HepG2 (cell line): ENCODE data around the gene HSPA1B. TPM values are rescaled to one million over a fixed set of nuclear protein-coding genes. Genes with fewer than 3 reads are reported as not detected.

Source experiments
- EP300 ChIP-seq, 3 experiments: sonication (generic) in 1 of 3; formaldehyde crosslinking in 1 of 3; IDR thresholded peaks; 2 replicates each; pipeline versions ENCODE4 v1.5.1 to v1.6.1; 2011 to 2020; ENCODE audit warnings: low read depth in 2 of 3, low read length in 2 of 3, borderline replicate concordance in 1 of 3, improper control_type of control experiment in 1 of 3, mild to moderate bottlenecking in 1 of 3, missing genetic modification reagents in 1 of 3, moderate library complexity in 1 of 3
- ESRRA ChIP-seq: sonication (generic); formaldehyde crosslinking; IDR thresholded peaks from 2 replicates; pipeline ENCODE4 v1.5.1; 2020; ENCODE audit warnings: mild to moderate bottlenecking, low read depth, missing genetic modification reagents
- NPAS2 ChIP-seq: sonication (generic); formaldehyde crosslinking; IDR thresholded peaks from 2 replicates; pipeline ENCODE4 v1.8.0; 2022; ENCODE audit warnings: mild to moderate bottlenecking, missing genetic modification reagents, borderline replicate concordance
- U2AF2 ChIP-seq: fragments of 200-400 bp; formaldehyde crosslinking; IDR thresholded peaks from 2 replicates; pipeline ENCODE4 v1.6.1; 2017; ENCODE audit warnings: low read depth, mild to moderate bottlenecking, low read length
- ZBTB14 ChIP-seq: sonication (generic); formaldehyde crosslinking; IDR thresholded peaks from 2 replicates; pipeline ENCODE4 v1.4.0; 2020; ENCODE audit warnings: missing genetic modification reagents
- ZFP90 ChIP-seq: sonication (generic); formaldehyde crosslinking; IDR thresholded peaks from 2 replicates; pipeline ENCODE4 v1.8.0; 2022; ENCODE audit warnings: missing genetic modification reagents, mild to moderate bottlenecking, inconsistent platforms, borderline replicate concordance
- ZFY ChIP-seq: sonication (generic); formaldehyde crosslinking; IDR thresholded peaks from 2 replicates; pipeline ENCODE4 v1.4.0; 2020; ENCODE audit warnings: missing genetic modification reagents
- ZNF138 ChIP-seq: sonication (generic); formaldehyde crosslinking; IDR thresholded peaks from 2 replicates; pipeline ENCODE4 v1.5.0; 2020; ENCODE audit warnings: mild to moderate bottlenecking, low read depth, missing genetic modification reagents
- ZNF549 ChIP-seq: sonication (generic); formaldehyde crosslinking; IDR thresholded peaks from 2 replicates; pipeline ENCODE4 v1.5.0; 2020; ENCODE audit warnings: missing genetic modification reagents
- ZNF567 ChIP-seq: sonication (generic); formaldehyde crosslinking; IDR thresholded peaks from 2 replicates; pipeline ENCODE4 v1.8.1; 2023; ENCODE audit warnings: mild to moderate bottlenecking, missing genetic modification reagents, borderline replicate concordance
- ZNF639 ChIP-seq: conservative IDR thresholded peaks from 2 replicates; pipeline ENCODE4 v1.6.1; 2018; ENCODE audit warnings: missing genetic modification reagents
- ZNF761 ChIP-seq: sonication (generic); formaldehyde crosslinking; conservative IDR thresholded peaks from 2 replicates; pipeline ENCODE4 v1.4.0; 2020; ENCODE audit warnings: mild to moderate bottlenecking, missing genetic modification reagents
- ZNF839 ChIP-seq: sonication (generic); formaldehyde crosslinking; IDR thresholded peaks from 2 replicates; pipeline ENCODE4 v1.4.0; 2020; ENCODE audit warnings: missing genetic modification reagents, mild to moderate bottlenecking, borderline replicate concordance
- polyA plus RNA-seq, 8 experiments: library from polyadenylated mRNA; depleted of rRNA in 3 of 8; stranded (reverse) in 7 of 8; unstranded in 1 of 8; fragments of >200 nt; fragmentation: Illumina TruSeq in 4 of 8; extraction: Trizol in 4 of 8; gene quantifications; 2 replicates each; pipeline versions ENCODE4 v1.2.1 to v1.2.3, GENCODE V29; 2011 to 2016; ENCODE audit warnings: low read depth in 4 of 8, missing spikeins in 1 of 8, mixed read lengths in 1 of 8; ENCODE audit not compliant: insufficient read depth in 1 of 8
- total RNA-seq, 5 experiments: library from RNA; depleted of rRNA; stranded (reverse); fragments of >200 nt; fragmentation: Illumina TruSeq; extraction: Trizol; gene quantifications; 2 replicates each; pipeline ENCODE4 v1.2.3, GENCODE V29; 2016; ENCODE audit warnings: low read depth in 1 of 5

The HSPA1B gene
- total and polyA plus RNA-seq, 2 of the 13 experiments (the other 11 are each of a cell fraction or from before 2014, with no cell fraction given) = 26.0 to 186 TPM

- no peak for TF ChIP-seq ZNF138 (CRISPR knock-in tag)
- peak; percentile 56; the same call in 1 of the 2 replicates for TF ChIP-seq ZFY (CRISPR knock-in tag)
- TF ChIP-seq ZNF839 = 0 out of 2 replicates have a peak, but pooled peaks have one; percentile 25
- no peak for TF ChIP-seq U2AF2
- 0 out of 2 replicates have a peak, but pooled peaks have one; percentile 44 for TF ChIP-seq ZNF639
- no peak for TF ChIP-seq NPAS2 (CRISPR knock-in tag)
- peak; percentile 17; the same call in 1 of the 2 replicates for TF ChIP-seq ZBTB14 (CRISPR knock-in tag)
- TF ChIP-seq ZNF549 = no peak
- peak; percentile 77; the same call in 1 of the 2 replicates for TF ChIP-seq ZNF761 (CRISPR knock-in tag)
- no peak for TF ChIP-seq EP300 (IDR thresholded peaks at IDR 0.05; ENCODE audit: low read depth in 2 of 2, low read length in 2 of 2)
- peak; percentile 43; the same call in 1 of the 2 replicates for TF ChIP-seq EP300 (CRISPR knock-in tag; IDR thresholded peaks at IDR 0.05; ENCODE audit: borderline replicate concordance)
- 0 out of 2 replicates have a peak, but pooled peaks have one; percentile 43 for TF ChIP-seq ESRRA
- TF ChIP-seq ZNF567 (CRISPR knock-in tag) = peak; percentile 75; the same call in 1 of the 2 replicates
- TF ChIP-seq ZFP90 (CRISPR knock-in tag) = no peak
- TF ChIP-seq, all 625 proteins: peak for 26
Measured at GRCh38 chr6:31877125-31877650, 49.6 kb downstream of the HSPA1B start (continued).
